ENCODE measurements around the gene HTD2.
A peak's percentile ranks its signal among the peaks of the same experiment; 100 is the strongest.
"Not testable (repeated sequence)": the region's sequence is repeated elsewhere in the genome, so short reads cannot be mapped to it uniquely, and the experiment has no call there.

Gene HTD2

DNA sequence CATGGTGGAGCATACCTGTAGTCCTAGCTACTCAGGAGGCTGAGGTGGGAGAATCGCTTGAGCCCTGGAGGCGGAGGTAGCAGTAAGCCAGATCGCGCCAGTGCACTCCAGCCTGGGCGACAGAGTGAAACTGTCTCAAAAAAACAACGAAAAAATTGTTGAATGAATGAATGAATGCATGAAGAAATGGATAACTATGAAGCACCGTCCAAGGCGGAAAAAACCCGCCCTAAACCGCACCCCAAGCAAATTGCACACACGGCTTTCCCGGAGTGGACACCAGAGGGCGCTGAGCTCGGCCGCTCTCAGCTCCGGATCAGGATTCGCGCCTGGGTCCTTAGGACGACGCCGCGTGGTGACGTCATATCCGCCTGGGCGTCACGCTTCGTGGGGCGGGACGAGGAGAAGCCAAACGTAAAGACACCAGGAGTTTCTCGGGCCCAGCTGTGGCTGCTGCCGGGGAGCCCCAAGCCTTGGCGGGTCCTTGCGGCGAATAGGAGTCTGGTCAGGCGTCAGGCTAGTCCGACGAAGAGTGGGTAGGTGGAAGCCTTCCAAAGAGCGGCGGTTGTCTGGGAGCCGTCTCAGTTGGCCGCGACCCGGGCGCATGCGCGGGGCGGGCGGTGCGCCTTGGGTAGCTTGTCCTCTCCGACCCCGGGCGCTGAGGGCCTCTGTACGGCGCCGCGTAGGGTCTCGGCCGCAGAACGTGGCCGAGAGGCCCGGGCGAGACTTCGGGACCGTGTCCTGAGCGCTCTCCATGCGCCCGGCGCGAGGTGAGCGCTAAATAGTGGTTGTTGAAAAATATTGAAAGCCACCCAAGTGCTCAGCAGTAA is at the start of gene HTD2, which contains the start of gene RPP14:
HTD2 (plus strand) TSS at position 639 of the 830 bp plus-strand sequence. CDS start 11,094 bp downstream, outside the sequence.
RPP14 (plus strand) TSS at position 364 of the 830 bp plus-strand sequence. CDS start 4,085 bp downstream, outside the sequence.
- H3K4me3 ChIP-seq (replicated peaks; ENCODE audit: low read depth, low read length) = peak within 1 kb of the TSS; percentile 72
- TF ChIP-seq, protein P1, sequence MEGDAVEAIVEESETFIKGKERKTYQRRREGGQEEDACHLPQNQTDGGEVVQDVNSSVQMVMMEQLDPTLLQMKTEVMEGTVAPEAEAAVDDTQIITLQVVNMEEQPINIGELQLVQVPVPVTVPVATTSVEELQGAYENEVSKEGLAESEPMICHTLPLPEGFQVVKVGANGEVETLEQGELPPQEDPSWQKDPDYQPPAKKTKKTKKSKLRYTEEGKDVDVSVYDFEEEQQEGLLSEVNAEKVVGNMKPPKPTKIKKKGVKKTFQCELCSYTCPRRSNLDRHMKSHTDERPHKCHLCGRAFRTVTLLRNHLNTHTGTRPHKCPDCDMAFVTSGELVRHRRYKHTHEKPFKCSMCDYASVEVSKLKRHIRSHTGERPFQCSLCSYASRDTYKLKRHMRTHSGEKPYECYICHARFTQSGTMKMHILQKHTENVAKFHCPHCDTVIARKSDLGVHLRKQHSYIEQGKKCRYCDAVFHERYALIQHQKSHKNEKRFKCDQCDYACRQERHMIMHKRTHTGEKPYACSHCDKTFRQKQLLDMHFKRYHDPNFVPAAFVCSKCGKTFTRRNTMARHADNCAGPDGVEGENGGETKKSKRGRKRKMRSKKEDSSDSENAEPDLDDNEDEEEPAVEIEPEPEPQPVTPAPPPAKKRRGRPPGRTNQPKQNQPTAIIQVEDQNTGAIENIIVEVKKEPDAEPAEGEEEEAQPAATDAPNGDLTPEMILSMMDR (IDR thresholded peaks at IDR 0.05; ENCODE audit: low read length, missing control alignments) = peak; percentile 96
- peak; percentile 99 for DNase-seq (ENCODE audit: low read depth)

DNA sequence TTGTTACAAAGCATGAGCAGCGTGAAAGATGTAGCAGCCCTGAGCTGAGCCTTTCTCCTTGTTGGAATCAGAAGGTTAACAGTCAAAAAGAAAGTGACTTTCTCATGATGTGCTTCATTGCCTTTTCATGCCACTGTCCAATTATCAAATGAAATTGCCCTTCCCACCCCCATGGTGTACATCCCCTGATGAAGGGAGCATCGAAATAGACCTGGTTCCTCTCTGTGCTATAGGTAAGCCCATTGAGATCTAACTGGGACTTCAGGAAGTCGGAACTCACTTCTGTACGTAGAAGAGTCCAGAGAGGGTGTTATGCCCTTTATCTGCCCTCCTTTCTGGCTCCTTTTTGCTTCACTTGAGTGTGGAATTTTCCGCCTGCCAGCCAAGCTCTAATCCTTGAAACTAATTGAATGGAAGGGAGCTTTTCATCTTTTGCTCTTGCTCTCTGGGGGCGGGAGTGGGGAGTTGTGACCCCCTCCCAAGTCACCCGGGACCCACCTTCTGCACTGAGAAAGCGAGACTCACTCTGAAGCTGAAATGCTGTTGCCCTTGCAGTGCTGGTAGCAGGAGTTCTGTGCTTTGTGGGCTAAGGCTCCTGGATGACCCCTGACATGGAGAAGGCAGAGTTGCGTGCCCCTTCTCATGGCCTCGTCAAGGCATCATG is 47.8 kb upstream of the HTD2 start:
- TF ChIP-seq, protein P1 (IDR thresholded peaks at IDR 0.05; ENCODE audit: low read length, missing control alignments) = no peak
- no peak overlapping the region for H3K4me3 ChIP-seq (replicated peaks; ENCODE audit: low read depth, low read length)
- no peak for DNase-seq (ENCODE audit: low read depth)

DNA sequence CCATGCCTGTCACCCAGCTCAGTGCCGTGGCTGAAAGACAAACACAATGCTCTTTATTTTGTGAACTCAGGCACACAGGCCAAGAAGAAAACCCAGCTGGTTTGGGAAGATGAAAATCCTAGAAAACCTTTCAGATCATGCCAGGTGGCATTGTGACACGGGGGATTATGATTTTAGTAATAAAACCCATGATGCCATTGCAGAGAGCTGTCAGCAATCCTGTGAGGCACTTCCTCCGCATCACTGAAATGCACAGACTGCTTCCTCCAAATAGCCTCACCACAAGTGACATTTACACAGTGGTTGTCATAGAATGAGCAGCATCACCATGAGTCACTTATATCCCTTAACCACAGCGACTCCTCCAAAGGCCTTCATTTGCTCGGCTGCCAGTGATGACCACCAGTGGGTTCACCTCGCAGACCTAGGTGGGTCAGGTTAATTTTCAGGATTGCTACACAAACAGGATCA is 46.0 kb upstream of the HTD2 start:
- TF ChIP-seq, protein P1 (IDR thresholded peaks at IDR 0.05; ENCODE audit: low read length, missing control alignments) = no peak
- no peak overlapping the region for H3K4me3 ChIP-seq (replicated peaks; ENCODE audit: low read depth, low read length)
- peak; percentile 56 for DNase-seq (ENCODE audit: low read depth)

DNA sequence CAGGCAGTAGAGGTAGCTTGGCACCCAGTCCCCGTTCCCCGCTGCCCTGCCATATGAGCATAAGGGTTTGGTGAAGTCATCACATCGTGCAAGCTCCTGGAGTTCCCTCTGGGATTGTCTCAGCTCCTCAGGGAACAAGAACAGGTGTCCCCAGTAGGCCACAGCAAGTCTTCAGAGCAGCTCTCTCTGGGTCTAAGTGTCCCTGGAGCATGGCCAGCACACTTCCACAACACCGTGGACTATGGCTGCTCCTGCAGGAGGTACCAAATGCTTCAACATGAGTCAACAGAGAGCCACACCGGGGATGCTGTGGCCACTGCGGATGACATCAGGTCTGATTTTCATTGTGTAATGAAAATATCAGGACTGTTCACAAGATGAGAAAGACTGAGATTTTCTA is 45.6 kb upstream of the HTD2 start:
- H3K4me3 ChIP-seq (replicated peaks; ENCODE audit: low read depth, low read length) = no peak overlapping the region
- DNase-seq (ENCODE audit: low read depth) = peak; percentile 29
- TF ChIP-seq, protein P1 (IDR thresholded peaks at IDR 0.05; ENCODE audit: low read length, missing control alignments) = no peak

DNA sequence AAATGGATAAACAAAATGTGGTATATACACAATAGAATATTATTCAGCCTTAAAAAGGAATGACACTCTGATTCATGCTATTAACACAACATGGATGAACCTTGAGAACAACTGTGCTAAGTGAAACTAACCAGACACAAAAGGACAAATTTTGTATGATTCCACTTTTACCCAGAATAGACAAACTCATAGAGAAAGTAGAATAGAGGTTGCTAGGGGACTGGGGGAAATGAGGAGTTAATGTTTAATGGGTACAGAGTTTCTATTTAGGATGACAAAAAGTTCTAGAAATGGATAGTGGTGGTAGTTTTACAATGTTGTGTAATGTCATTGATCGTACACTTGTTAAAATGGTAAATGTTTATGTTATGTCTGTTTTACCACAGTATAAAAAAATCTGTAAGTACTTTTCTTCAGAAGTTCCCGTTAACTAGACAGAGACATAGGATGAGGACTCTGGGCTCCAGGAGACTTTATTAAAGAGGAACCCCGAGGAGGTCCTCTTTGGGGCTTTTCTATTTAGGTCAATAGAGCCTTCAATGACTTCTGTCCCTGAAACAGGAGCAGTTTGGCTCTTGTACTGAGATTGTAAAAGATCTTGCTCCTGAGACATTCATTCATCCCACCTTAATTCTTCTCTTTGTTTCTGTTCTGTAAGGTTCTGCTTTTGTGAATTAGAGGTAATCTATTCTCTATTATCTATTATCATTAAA is 44.2 kb upstream of the HTD2 start:
- no peak overlapping the region for H3K4me3 ChIP-seq (replicated peaks; ENCODE audit: low read depth, low read length)
- no peak for DNase-seq (ENCODE audit: low read depth)
- TF ChIP-seq, protein P1 (IDR thresholded peaks at IDR 0.05; ENCODE audit: low read length, missing control alignments) = no peak

DNA sequence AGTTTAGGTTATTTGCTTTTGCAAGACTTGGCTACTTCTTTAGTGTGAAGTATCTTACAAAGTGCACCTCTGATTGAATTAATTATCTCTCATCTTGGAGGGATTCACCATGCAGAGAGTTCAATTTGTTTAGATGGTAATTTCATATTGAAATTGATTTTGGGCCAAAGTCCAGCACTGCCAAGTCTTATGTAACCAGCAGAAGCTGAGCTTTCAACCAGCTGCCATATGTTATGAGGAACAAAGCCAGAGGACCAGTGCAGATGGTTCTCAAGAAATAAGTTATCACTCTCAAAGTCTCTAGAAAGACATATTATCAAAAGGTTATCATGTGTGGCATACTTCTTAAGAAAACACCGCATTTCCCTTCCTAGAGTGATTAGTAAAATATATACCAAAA is 39.7 kb upstream of the HTD2 start:
- H3K4me3 ChIP-seq (replicated peaks; ENCODE audit: low read depth, low read length) = no peak overlapping the region
- peak; percentile 24 for DNase-seq (ENCODE audit: low read depth)
- TF ChIP-seq, protein P1 (IDR thresholded peaks at IDR 0.05; ENCODE audit: low read length, missing control alignments) = no peak

DNA sequence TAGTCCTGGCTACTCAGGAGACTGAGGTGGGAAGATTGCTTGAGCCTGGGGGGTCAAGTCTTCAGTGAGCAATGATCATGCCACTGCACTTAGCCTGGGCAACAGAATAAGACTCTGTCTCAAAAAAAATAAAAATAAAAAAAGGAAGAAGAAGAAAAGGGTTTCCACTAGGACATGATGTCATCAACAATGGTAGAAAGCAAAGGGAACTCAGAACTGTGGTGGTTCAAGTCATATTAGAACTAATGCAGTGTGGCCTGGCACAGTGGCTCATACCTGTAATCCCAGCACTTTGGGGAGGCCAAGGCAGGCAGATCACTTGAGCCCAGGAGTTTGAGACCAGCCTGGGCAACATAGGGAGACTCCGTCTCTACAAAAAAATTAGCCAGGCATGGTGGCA is 38.8 kb upstream of the HTD2 start:
- not testable (repeated sequence) for H3K4me3 ChIP-seq (replicated peaks; ENCODE audit: low read depth, low read length); DNase-seq (ENCODE audit: low read depth)
